Body of pancreas (tissue), 4 donors: Measurements from ENCODE around the gene RNF112. TPM values are rescaled to one million over a fixed set of nuclear protein-coding genes. Genes with fewer than 3 reads are reported as not detected.

ENCODE experiments used
- ATAC-seq: fragments of 150-250 bp; one replicate; pipeline ENCODE4 v1.9.1; 2016
- DNase-seq, 4 donors: peaks; one replicate each; pipeline ENCODE4 v3.0.0-alpha.2; 2019
- H3K27ac ChIP-seq, 4 donors: fragments of 200-600 bp; sonication (generic); 1 replicate in 3 of 4; 2 replicates in 1 of 4; pipeline versions ENCODE4 v1.5.1 to v1.6.1; 2016 to 2019; ENCODE audit warnings: mild to moderate bottlenecking in 1 of 4, mixed read lengths in 1 of 4, moderate library complexity in 1 of 4
- H3K27me3 ChIP-seq, 2 donors: fragments of 200-600 bp; sonication (generic); one replicate each; pipeline ENCODE4 v1.6.0; 2016; ENCODE audit warnings: mild to moderate bottlenecking in 1 of 2
- H3K36me3 ChIP-seq, 2 donors: fragments of 200-600 bp; sonication (generic); replicated peaks in 1 of 2; 2 replicates each; pipeline ENCODE4 v1.5.1; 2016; ENCODE audit warnings: low read depth in 2 of 2; ENCODE audit not compliant: insufficient read depth in 1 of 2
- H3K4me1 ChIP-seq: fragments of 200-600 bp; sonication (generic); one replicate; pipeline ENCODE4 v1.6.0; 2016
- H3K4me3 ChIP-seq, 2 donors: fragments of 200-600 bp; sonication (generic); 1 replicate in 1 of 2; 2 replicates in 1 of 2; pipeline ENCODE4 v1.5.1; 2016 to 2019
- H3K9me3 ChIP-seq, 3 donors: fragments of 200-600 bp; sonication (generic); 1 replicate in 2 of 3; 2 replicates in 1 of 3; pipeline ENCODE4 v1.5.1; 2016
- CTCF ChIP-seq, 7 experiments: fragments of 450-650 bp in 4 of 7; fragments of 200-600 bp in 3 of 7; sonication (generic) in 3 of 7; IDR thresholded peaks; one replicate each; pipeline ENCODE4 v1.5.1; 2016 to 2019; ENCODE audit warnings: antibody characterized with exemption in 7 of 7
- POLR2A ChIP-seq, 3 donors: fragments of 450-650 bp; IDR thresholded peaks; one replicate each; pipeline ENCODE4 v1.6.1; 2016; ENCODE audit warnings: antibody characterized with exemption in 3 of 3, mild to moderate bottlenecking in 2 of 3
- WGBS, 2 donors: methylation state at CpG; one replicate each; pipeline ENCODE4 v1.1.5; 2017; 5-methylcytosine and 5-hydroxymethylcytosine counted together
- intact Hi-C: fragments of 100-400 bp; cut with DNase I; formaldehyde crosslinking; loops from one replicate; pipeline ENCODE4 v1.15.1; 2023
- total RNA-seq, 2 donors: library from RNA; depleted of rRNA; stranded (reverse); fragments of >200 nt; gene quantifications; one replicate each; pipeline ENCODE4 v1.1.0, GENCODE V29; 2016

Gene RNF112
- total RNA-seq, 2 donors from 2014 or later, result 0.52 to 5.9 TPM

GRCh38 chr17:19415806-19416775, 5.1 kb downstream of the RNF112 start:
- Histone ChIP-seq H3K36me3 (no peaks in the 10 kb centered on the region), H3K4me3 (no peak overlapping the region), H3K27ac (no peak overlapping the region), H3K4me1 (no peaks in the 10 kb centered on the region), H3K27me3 (no peaks in the 10 kb centered on the region), H3K9me3 (no peaks in the 10 kb centered on the region)
- intact Hi-C loops, result no loop called here
- no peak for ATAC-seq
- WGBS, 2 donors, result 76 to 88% methylated on average over 10 to 18 of the region's 18 CpGs
- no peak for DNase-seq
- no peak for TF ChIP-seq POLR2A (IDR thresholded peaks at IDR 0.05)
- no peak for TF ChIP-seq CTCF (IDR thresholded peaks at IDR 0.05)

GRCh38 chr17:19417611-19418010, 6.6 kb downstream of the RNF112 start:
- H3K9me3 ChIP-seq, result no peaks in the 10 kb centered on the region
- H3K4me1 ChIP-seq, result no peaks in the 10 kb centered on the region
- TF ChIP-seq POLR2A (IDR thresholded peaks at IDR 0.05) (no peak), CTCF (IDR thresholded peaks at IDR 0.05) (no peak)
- no peak for DNase-seq
- H3K4me3 ChIP-seq, result no peak overlapping the region
- no peak overlapping the region for H3K27ac ChIP-seq
- H3K36me3 ChIP-seq, result no peaks in the 10 kb centered on the region
- no peak for ATAC-seq
- H3K27me3 ChIP-seq, result no peaks in the 10 kb centered on the region
- 38 to 47% methylated on average over 3 of the region's 3 CpGs for WGBS, 2 donors
- intact Hi-C loops, result no loop called here

GRCh38 chr17:19418251-19418992, 7.4 kb downstream of the RNF112 start:
- no peaks in the 10 kb centered on the region for H3K36me3 ChIP-seq
- H3K4me1 ChIP-seq, result no peaks in the 10 kb centered on the region
- no peak overlapping the region for H3K4me3 ChIP-seq
- no peaks in the 10 kb centered on the region for H3K27me3 ChIP-seq
- TF ChIP-seq POLR2A (IDR thresholded peaks at IDR 0.05) (no peak), CTCF (IDR thresholded peaks at IDR 0.05) (no peak)
- 57 to 66% methylated on average over 7 of the region's 7 CpGs for WGBS, 2 donors
- intact Hi-C loops, result no loop called here
- H3K27ac ChIP-seq, result no peak overlapping the region
- ATAC-seq, result no peak
- no peaks in the 10 kb centered on the region for H3K9me3 ChIP-seq
- peak in 2 of 4 donors; percentile 19 to 23 for DNase-seq

GRCh38 chr17:19421219-19421618, 10.2 kb downstream of the RNF112 start:
- 48 to 50% methylated on average over 4 of the region's 4 CpGs for WGBS, 2 donors
- Histone ChIP-seq H3K27ac (no peak overlapping the region), H3K9me3 (no peaks in the 10 kb centered on the region), H3K36me3 (no peaks in the 10 kb centered on the region), H3K27me3 (no peaks in the 10 kb centered on the region), H3K4me1 (no peaks in the 10 kb centered on the region), H3K4me3 (no peak overlapping the region)
- intact Hi-C loops, result no loop called here
- TF ChIP-seq CTCF (IDR thresholded peaks at IDR 0.05), result no peak
- ATAC-seq (no peak), DNase-seq (no peak)
